HG02981 (cell line): ENCODE measurements around the gene BBS10.
"Not testable (repeated sequence)": the region's sequence is repeated elsewhere in the genome, so short reads cannot be mapped to it uniquely, and the experiment has no call there.

Source experiments
- ATAC-seq: cut with Tn5 transposase; IDR thresholded peaks from one replicate; pipeline ENCODE4 v1.9.1; 2021; ENCODE audit warnings: mild to moderate bottlenecking, moderate library complexity; ENCODE audit not compliant: unreplicated experiment

BBS10 gene

GRCh38 chr12:76332606-76333005 lies 15.6 kb downstream of the BBS10 start:
- no peak for ATAC-seq

GRCh38 chr12:76329606-76330005 lies 18.6 kb downstream of the BBS10 start:
- ATAC-seq = no peak

- no peak for ATAC-seq
Observed at GRCh38 chr12:76329159-76329558, 19.1 kb downstream of the BBS10 start.

GRCh38 chr12:76319595-76320319 lies 28.5 kb downstream of the BBS10 start:
- ATAC-seq = not testable (repeated sequence)

GRCh38 chr12:76318773-76319594 lies 29.2 kb downstream of the BBS10 start:
- no peak for ATAC-seq

- ATAC-seq = no peak
Observed at GRCh38 chr12:76317976-76318375, 30.2 kb downstream of the BBS10 start.

- no peak for ATAC-seq
Observed at GRCh38 chr12:76316468-76316867, 31.7 kb downstream of the BBS10 start.

GRCh38 chr12:76313299-76313698 lies 34.9 kb downstream of the BBS10 start:
- no peak for ATAC-seq

GRCh38 chr12:76312315-76312714 lies 35.9 kb downstream of the BBS10 start:
- no peak for ATAC-seq

- ATAC-seq = no peak
Observed at GRCh38 chr12:76311796-76312195, 36.4 kb downstream of the BBS10 start.

- ATAC-seq = no peak
Observed at GRCh38 chr12:76310110-76310509, 38.1 kb downstream of the BBS10 start.

GRCh38 chr12:76308866-76309265 lies 39.3 kb downstream of the BBS10 start:
- no peak for ATAC-seq

- ATAC-seq = no peak
Observed at GRCh38 chr12:76307083-76307482, 41.1 kb downstream of the BBS10 start.

GRCh38 chr12:76303989-76304460 lies 44.2 kb downstream of the BBS10 start:
- ATAC-seq = no peak

GRCh38 chr12:76303365-76303764 lies 44.9 kb downstream of the BBS10 start:
- no peak for ATAC-seq

- no peak for ATAC-seq
Observed at GRCh38 chr12:76300297-76300665, 47.9 kb downstream of the BBS10 start.

GRCh38 chr12:76299536-76300296 lies 48.5 kb downstream of the BBS10 start:
- no peak for ATAC-seq
